MM.1S (cell line): Measurements from ENCODE around the gene TMEM270.

Source experiments
- EZH2 ChIP-seq: fragments of 300-600 bp; sonication (generic); optimal IDR thresholded peaks from 2 replicates; pipeline ENCODE3; 2017; ENCODE audit warnings: low read depth, mild to moderate bottlenecking, antibody characterized with exemption, low read length, mixed read lengths
- EZH2phosphoT487 ChIP-seq: fragments of 300-600 bp; sonication (generic); IDR thresholded peaks from 2 replicates; pipeline ENCODE4 v1.6.1; 2018; ENCODE audit warnings: antibody characterized with exemption, low read length
- TF ChIP-seq, protein P1 (sequence below): fragments of 300-600 bp; sonication (generic); IDR thresholded peaks from 2 replicates; pipeline ENCODE4 v1.5.1; 2016; ENCODE audit warnings: antibody characterized with exemption, low read length, mixed read lengths

DNA sequence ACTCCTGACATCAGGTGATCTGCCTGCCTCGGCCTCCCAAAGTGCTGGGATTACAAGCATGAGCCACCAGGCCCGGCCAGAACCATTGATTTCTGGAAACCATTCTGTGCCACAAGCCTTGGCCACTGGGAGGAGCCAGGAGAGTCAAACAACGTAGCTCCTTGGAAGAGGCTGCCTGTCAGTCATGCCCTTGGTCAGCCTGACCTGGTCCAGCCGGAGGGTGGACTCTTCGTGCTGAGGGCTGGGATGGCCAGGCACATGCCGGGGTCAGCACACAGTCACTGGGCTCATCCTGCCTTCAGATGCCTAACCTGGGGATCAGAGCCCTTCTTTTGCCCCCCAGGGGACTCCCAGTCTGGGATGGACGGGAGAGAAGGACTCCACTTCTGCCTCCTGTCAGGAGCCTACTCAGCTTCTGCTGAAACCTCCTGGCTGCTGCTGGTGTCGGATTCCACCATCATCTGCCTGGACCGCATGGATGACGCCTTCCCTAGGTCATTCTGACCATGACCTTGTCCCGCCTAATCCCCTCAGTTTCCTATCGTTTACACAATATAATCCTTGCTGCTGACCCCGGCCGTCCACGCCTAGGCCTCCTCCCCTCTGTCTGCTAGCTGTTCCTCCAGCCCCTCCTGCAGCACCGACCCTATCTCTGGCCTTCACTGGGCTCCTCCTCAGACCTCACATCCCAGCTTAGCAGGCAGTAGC is 30.4 kb downstream of the TMEM270 start:
- TF ChIP-seq EZH2phosphoT487 (no peak), EZH2 (no peak)
- TF ChIP-seq, protein P1, sequence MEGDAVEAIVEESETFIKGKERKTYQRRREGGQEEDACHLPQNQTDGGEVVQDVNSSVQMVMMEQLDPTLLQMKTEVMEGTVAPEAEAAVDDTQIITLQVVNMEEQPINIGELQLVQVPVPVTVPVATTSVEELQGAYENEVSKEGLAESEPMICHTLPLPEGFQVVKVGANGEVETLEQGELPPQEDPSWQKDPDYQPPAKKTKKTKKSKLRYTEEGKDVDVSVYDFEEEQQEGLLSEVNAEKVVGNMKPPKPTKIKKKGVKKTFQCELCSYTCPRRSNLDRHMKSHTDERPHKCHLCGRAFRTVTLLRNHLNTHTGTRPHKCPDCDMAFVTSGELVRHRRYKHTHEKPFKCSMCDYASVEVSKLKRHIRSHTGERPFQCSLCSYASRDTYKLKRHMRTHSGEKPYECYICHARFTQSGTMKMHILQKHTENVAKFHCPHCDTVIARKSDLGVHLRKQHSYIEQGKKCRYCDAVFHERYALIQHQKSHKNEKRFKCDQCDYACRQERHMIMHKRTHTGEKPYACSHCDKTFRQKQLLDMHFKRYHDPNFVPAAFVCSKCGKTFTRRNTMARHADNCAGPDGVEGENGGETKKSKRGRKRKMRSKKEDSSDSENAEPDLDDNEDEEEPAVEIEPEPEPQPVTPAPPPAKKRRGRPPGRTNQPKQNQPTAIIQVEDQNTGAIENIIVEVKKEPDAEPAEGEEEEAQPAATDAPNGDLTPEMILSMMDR: no peak
